Thymus (tissue), 11 donors: Measurements from ENCODE around the gene THOC7. TPM values are rescaled to one million over a fixed set of nuclear protein-coding genes. Genes with fewer than 3 reads are reported as not detected.

Experiments
- DNase-seq, 9 donors: peaks; one replicate each; pipeline ENCODE4 v3.0.0-alpha.2; 2013; ENCODE audit warnings: low spot score in 9 of 9, low read depth in 6 of 9, missing footprints in 1 of 9
- H3K27ac ChIP-seq, 2 donors: one replicate each; pipeline ENCODE4 v1.5.1; 2013; ENCODE audit warnings: control low read depth in 1 of 2, low read depth in 1 of 2, low read length in 1 of 2, mild to moderate bottlenecking in 1 of 2, moderate library complexity in 1 of 2
- H3K27me3 ChIP-seq, 2 donors: one replicate each; pipeline ENCODE4 v1.5.1; 2013; ENCODE audit warnings: low read length in 1 of 2; ENCODE audit not compliant: control insufficient read depth in 2 of 2, insufficient read depth in 1 of 2
- H3K36me3 ChIP-seq, 2 donors: one replicate each; pipeline ENCODE4 v1.5.1; 2013; ENCODE audit warnings: low read length in 1 of 2, mild to moderate bottlenecking in 1 of 2, moderate library complexity in 1 of 2; ENCODE audit not compliant: control insufficient read depth in 2 of 2, insufficient read depth in 2 of 2
- H3K4me1 ChIP-seq, 2 donors: one replicate each; pipeline ENCODE4 v1.5.1; 2013; ENCODE audit warnings: low read length in 2 of 2; ENCODE audit not compliant: control insufficient read depth in 2 of 2, insufficient read depth in 2 of 2
- H3K4me3 ChIP-seq, 2 donors: one replicate each; pipeline ENCODE4 v1.5.1; 2013; ENCODE audit warnings: low read length in 2 of 2, control low read depth in 1 of 2, mild to moderate bottlenecking in 1 of 2
- H3K9me3 ChIP-seq, 2 donors: one replicate each; pipeline ENCODE4 v1.5.1; 2013; ENCODE audit warnings: low read length in 1 of 2, mild to moderate bottlenecking in 1 of 2; ENCODE audit not compliant: control insufficient read depth in 2 of 2, insufficient read depth in 1 of 2
- WGBS: extraction: QIAGEN DNeasy Blood & Tissue Kit; methylation state at CpG from one replicate; pipeline ENCODE4 v1.1.7; 2013; 5-methylcytosine and 5-hydroxymethylcytosine counted together
- polyA plus RNA-seq: library from polyadenylated mRNA; stranded (reverse); fragments of 200-250 nt; gene quantifications from one replicate; pipeline ENCODE4 v1.2.3, GENCODE V29; 2013
- total RNA-seq: library from RNA; stranded (reverse); fragments of 120-200 nt; gene quantifications from one replicate; pipeline ENCODE4 v1.2.4, GENCODE V29; 2013
- donor health status: healthy.

THOC7 gene
- total and polyA plus RNA-seq, 2 donors: 73.8 to 148 TPM

DNA sequence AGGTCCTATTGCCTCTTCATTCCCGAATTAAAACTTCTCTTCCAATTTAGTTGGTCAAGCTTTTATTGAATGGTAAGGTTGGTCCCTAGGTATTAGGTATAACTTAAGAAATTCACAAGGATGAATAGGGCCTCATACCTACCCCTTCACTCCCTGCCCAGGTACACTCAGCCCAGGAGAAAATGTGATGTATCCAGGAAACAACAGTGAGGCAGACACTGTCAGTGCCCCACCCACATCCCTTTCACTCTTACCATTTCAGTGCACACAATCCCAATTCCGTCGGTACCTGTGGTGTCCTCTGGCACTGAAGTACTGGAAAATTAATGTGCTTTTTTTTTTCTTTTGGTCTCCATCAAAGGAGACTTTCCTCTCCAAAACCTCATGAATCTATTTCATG lies 55.0 kb downstream of the THOC7 start:
- Histone ChIP-seq H3K36me3 (no peaks in the 10 kb centered on the region), H3K4me1 (no peaks in the 10 kb centered on the region), H3K27ac (no peak overlapping the region), H3K9me3 (no peaks in the 10 kb centered on the region), H3K27me3 (no peaks in the 10 kb centered on the region), H3K4me3 (no peak overlapping the region)
- DNase-seq: no peak
- 93% methylated on average over 3 of the region's 3 CpGs for WGBS

DNA sequence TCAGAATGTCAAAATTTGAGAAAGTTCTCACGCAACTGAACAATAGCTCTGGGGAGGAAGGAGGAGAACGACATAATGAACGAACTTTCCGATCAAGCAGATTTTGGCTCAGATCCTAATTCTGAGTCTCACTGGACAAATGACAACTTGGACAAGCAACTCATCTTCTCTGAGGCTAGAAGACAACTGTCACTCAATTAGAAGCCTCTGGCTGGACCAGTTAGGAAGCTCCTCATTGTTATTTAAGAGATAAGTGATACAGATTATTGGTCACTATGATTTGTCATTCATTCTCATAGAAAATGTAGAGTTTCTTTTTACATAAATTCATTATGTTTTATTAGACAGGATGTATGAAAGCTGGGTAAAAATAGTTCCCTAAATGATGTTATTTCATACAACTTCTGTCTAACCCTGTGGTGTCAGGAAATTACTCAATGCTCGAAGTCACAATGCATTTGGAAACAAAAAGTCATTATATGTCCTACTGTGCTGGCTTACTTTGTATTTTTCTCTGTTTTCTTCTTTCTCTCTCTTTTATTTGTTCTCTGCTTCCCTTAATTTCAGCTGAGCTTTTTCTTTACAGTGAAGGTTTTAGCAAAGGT lies 55.5 kb downstream of the THOC7 start:
- Histone ChIP-seq H3K27me3 (no peaks in the 10 kb centered on the region), H3K4me3 (no peak overlapping the region), H3K9me3 (no peaks in the 10 kb centered on the region), H3K4me1 (no peaks in the 10 kb centered on the region), H3K27ac (no peak overlapping the region), H3K36me3 (no peaks in the 10 kb centered on the region)
- no peak for DNase-seq
- WGBS: 82% methylated on average over 5 of the region's 5 CpGs

DNA sequence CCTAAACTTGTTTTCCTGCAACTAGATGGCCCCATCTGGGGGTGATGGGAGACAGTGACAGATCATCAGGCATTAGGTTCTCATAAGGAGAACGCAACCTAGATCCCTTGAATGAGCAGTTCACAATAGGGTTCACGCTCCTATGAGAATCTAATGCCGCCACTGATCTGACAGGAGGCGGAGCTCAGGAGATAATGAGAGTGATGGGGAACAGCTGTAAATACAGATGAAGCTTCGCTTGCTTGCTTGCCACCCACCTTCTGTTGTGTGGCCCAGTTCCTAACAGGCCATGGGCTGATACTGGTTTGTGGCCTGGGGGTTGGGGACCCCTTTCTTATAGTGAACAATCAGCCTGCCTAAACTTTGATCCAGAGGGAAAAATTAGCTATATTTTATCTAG lies 59.7 kb downstream of the THOC7 start:
- Histone ChIP-seq H3K9me3 (no peaks in the 10 kb centered on the region), H3K36me3 (no peaks in the 10 kb centered on the region), H3K27me3 (no peaks in the 10 kb centered on the region), H3K4me1 (no peaks in the 10 kb centered on the region), H3K27ac (no peak overlapping the region), H3K4me3 (no peak overlapping the region)
- DNase-seq: no peak
- 95% methylated on average over 5 of the region's 5 CpGs for WGBS

DNA sequence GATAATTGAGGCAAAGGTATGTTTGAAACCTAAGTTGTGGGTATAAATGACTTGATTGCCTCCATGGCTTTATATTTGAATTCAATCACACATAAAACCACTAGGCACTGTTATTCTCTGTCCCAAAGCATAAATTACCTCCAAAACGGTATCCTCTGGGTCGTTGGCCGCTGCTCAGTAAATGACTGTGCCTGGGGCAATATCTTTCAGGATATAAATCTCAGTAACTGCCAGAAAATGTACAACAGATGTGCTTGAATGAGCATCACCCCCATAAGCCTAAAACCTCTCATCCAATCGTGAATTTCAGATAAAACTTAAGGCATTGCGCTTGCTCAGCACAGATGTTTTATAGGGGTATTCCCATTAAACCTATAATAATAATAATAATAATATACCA lies 63.5 kb downstream of the THOC7 start:
- DNase-seq: no peak
- WGBS: 93% methylated on average over 5 of the region's 5 CpGs

DNA sequence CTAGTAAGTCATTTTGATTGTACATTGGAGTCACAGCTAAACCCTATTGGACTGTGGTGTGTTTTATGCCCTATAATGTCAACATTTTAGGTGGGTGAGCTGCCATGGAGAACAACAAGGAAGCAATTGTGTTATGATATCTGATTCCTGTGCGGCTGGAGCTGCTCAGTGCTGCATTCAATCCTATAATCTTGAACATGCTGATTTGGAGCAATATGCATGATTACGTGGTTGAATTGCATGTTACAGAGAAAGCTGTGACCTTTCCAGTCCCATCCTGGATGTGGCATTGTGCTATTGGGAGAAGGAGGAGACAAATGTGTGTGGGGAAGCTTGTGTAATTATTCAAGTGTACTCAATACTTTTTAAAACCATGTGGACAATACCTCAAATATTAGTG lies 64.7 kb downstream of the THOC7 start:
- no peak for DNase-seq
- H3K9me3 ChIP-seq: no peaks in the 10 kb centered on the region
- H3K4me1 ChIP-seq: no peaks in the 10 kb centered on the region
- WGBS: 95% methylated on average over 2 of the region's 2 CpGs
- H3K4me3 ChIP-seq: no peak overlapping the region
- H3K27me3 ChIP-seq: no peaks in the 10 kb centered on the region
- no peak overlapping the region for H3K27ac ChIP-seq
- H3K36me3 ChIP-seq: no peaks in the 10 kb centered on the region

More for the DNA sequence above, 63.5 kb downstream of the THOC7 start:
- no peaks in the 10 kb centered on the region for H3K9me3 ChIP-seq
- H3K36me3 ChIP-seq: no peaks in the 10 kb centered on the region
- H3K27me3 ChIP-seq: no peaks in the 10 kb centered on the region
- no peak overlapping the region for H3K4me3 ChIP-seq
- H3K27ac ChIP-seq: no peak overlapping the region
- no peaks in the 10 kb centered on the region for H3K4me1 ChIP-seq

DNA sequence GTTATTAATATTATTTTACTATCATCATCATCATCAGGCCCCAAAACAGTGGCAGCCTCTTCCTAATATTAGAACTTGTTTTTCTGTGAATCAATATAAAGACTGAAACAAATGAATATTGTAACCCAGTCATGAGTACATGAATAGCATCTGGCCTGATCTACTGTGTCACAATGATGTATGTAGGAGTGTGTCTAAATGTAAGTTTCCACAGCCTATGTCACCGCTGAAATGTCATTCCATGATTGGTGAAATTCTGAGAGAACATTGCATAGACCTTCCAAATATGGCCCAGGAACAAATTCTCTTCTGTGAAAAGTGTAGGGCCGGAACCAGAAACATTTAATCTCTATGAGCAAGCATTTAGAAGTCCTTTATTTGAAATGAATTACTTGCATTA lies 65.1 kb downstream of the THOC7 start:
- no peaks in the 10 kb centered on the region for H3K27me3 ChIP-seq
- no peaks in the 10 kb centered on the region for H3K4me1 ChIP-seq
- no peak for DNase-seq
- WGBS: 97% methylated on average over 2 of the region's 2 CpGs
- H3K36me3 ChIP-seq: no peaks in the 10 kb centered on the region
- no peaks in the 10 kb centered on the region for H3K9me3 ChIP-seq
- H3K4me3 ChIP-seq: no peak overlapping the region
- no peak overlapping the region for H3K27ac ChIP-seq

DNA sequence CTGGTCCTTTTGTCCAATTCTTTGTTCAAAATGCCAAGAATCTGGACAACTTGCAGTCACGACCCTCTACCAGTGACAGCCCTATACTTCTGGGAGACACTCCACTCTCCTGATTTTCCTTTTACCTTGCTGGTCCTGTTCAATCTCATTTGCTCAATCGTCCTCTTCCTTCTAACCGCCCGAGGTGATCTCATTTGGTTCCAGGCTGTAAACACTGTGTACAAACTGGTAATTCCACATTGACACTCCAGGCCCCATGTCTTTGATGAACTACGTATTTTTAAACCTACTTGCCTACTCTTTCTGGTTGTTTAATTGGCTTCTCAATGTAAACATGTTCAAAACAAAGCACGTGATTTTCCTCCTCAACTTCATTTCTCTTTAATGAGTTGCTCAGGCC lies 68.2 kb downstream of the THOC7 start:
- H3K27me3 ChIP-seq: no peaks in the 10 kb centered on the region
- H3K27ac ChIP-seq: no peak overlapping the region
- no peaks in the 10 kb centered on the region for H3K36me3 ChIP-seq
- H3K4me3 ChIP-seq: no peak overlapping the region
- no peaks in the 10 kb centered on the region for H3K9me3 ChIP-seq
- DNase-seq: no peak
- H3K4me1 ChIP-seq: no peaks in the 10 kb centered on the region
- 82% methylated on average over 6 of the region's 6 CpGs for WGBS

DNA sequence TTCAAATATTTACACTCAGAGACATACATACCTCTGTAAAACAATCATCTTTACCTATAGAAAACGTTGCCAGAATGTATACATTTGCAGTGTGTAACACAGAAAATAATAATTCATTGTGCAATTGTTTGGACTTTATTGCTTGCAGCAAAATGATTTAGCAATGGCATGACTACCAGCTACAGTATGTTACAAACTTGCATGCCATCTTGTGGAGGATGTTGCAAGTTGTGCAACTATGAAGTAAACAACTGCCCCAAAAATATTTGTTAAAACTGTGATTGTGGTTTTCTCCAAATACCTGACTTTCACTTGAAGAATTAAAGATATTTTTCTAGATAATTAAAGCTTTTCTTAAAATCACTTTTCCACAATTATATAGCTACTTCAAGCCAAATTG lies 71.6 kb downstream of the THOC7 start:
- Histone ChIP-seq H3K27ac (no peak overlapping the region), H3K4me1 (no peaks in the 10 kb centered on the region), H3K9me3 (no peaks in the 10 kb centered on the region), H3K27me3 (no peaks in the 10 kb centered on the region), H3K4me3 (no peak overlapping the region), H3K36me3 (no peaks in the 10 kb centered on the region)
- no peak for DNase-seq
- 32% methylated on average over 1 of the region's 1 CpG for WGBS
